Cardiac muscle cell (in vitro differentiated cells and primary cell): ENCODE measurements around the gene GEMIN5. TPM values are rescaled to one million over a fixed set of nuclear protein-coding genes. Genes with fewer than 3 reads are reported as not detected.

Experiments used
- DNase-seq, 2 donors: peaks; one replicate each; pipeline versions ENCODE4 v3.0.0 to v3.0.0-alpha.2; 2010 to 2017; ENCODE audit warnings: low read depth in 1 of 2, low spot score in 1 of 2
- H3K27ac ChIP-seq: fragments of 200-600 bp; sonication (generic); 2 replicates; pipeline ENCODE4 v1.5.1; 2016
- H3K27me3 ChIP-seq: fragments of 200-600 bp; sonication (generic); 2 replicates; pipeline ENCODE4 v1.6.0; 2016; ENCODE audit warnings: control low read depth
- H3K36me3 ChIP-seq: fragments of 200-600 bp; sonication (generic); 2 replicates; pipeline ENCODE4 v1.5.1; 2016; ENCODE audit warnings: control low read depth
- H3K4me1 ChIP-seq: fragments of 200-600 bp; sonication (generic); 2 replicates; pipeline ENCODE4 v1.8.1; 2017; ENCODE audit warnings: low read depth, mild to moderate bottlenecking, mixed run types
- H3K4me3 ChIP-seq: fragments of 200-600 bp; sonication (generic); 2 replicates; pipeline ENCODE4 v1.5.1; 2016; ENCODE audit warnings: mild to moderate bottlenecking
- H3K9me3 ChIP-seq: fragments of 200-600 bp; sonication (generic); 2 replicates; pipeline ENCODE4 v1.5.1; 2017; ENCODE audit warnings: low read depth, mild to moderate bottlenecking, control low read depth
- CTCF ChIP-seq: IDR thresholded peaks from 2 replicates; pipeline ENCODE4 v1.5.1; 2012; ENCODE audit warnings: low read depth, mild to moderate bottlenecking, low read length
- polyA plus RNA-seq: library from polyadenylated mRNA; unstranded; fragments of >200 nt; fragmentation: Nextera tagmentation; extraction: Ambion mirVana; gene quantifications from 2 replicates; pipeline ENCODE4 v1.2.1, GENCODE V29; 2016
- total RNA-seq: library from RNA; depleted of rRNA; stranded (reverse); fragments of >200 nt; gene quantifications from 2 replicates; pipeline ENCODE4 v1.2.3, GENCODE V29; 2016

Gene GEMIN5
- total and polyA plus RNA-seq, 2 experiments from 2014 or later: 10.8 to 17.4 TPM

GRCh38 chr5:154860765-154861164 is 77.2 kb downstream of the GEMIN5 start:
- Histone ChIP-seq H3K36me3 (peaks cover 9% of the 10 kb centered on the region), H3K27ac (no peak overlapping the region), H3K4me1 (peaks cover 6% of the 10 kb centered on the region), H3K27me3 (no peaks in the 10 kb centered on the region), H3K4me3 (no peak overlapping the region), H3K9me3 (no peaks in the 10 kb centered on the region)
- DNase-seq: no peak
- no peak for TF ChIP-seq CTCF

GRCh38 chr5:154860123-154860522 is 77.9 kb downstream of the GEMIN5 start:
- Histone ChIP-seq H3K27ac (no peak overlapping the region), H3K36me3 (peaks cover 5% of the 10 kb centered on the region), H3K27me3 (no peaks in the 10 kb centered on the region), H3K4me3 (peak overlapping the region; percentile 83), H3K4me1 (peaks cover 6% of the 10 kb centered on the region), H3K9me3 (no peaks in the 10 kb centered on the region)
- TF ChIP-seq CTCF: no peak
- peak in 1 of 2 donors; percentile 74 for DNase-seq

GRCh38 chr5:154858972-154859871 is 78.8 kb downstream of the GEMIN5 start:
- H3K4me3 ChIP-seq: peak overlapping the region; percentile 83
- no peak for TF ChIP-seq CTCF
- H3K4me1 ChIP-seq: peaks cover 6% of the 10 kb centered on the region
- H3K9me3 ChIP-seq: no peaks in the 10 kb centered on the region
- H3K27me3 ChIP-seq: no peaks in the 10 kb centered on the region
- H3K27ac ChIP-seq: peak overlapping the region; percentile 97
- no peaks in the 10 kb centered on the region for H3K36me3 ChIP-seq
- peak in 1 of 2 donors; percentile 9 for DNase-seq

- Histone ChIP-seq H3K27ac (peak within 1 kb of the TSS; percentile 97), H3K4me3 (peak within 1 kb of the TSS; percentile 83), H3K36me3 (no peaks in the 10 kb centered on the region), H3K4me1 (peaks cover 6% of the 10 kb centered on the region), H3K9me3 (no peaks in the 10 kb centered on the region), H3K27me3 (no peaks in the 10 kb centered on the region)
- peak; percentile 99 for DNase-seq
- TF ChIP-seq CTCF: peak; percentile 12
These were observed 79.6 kb downstream of the GEMIN5 start, which contains the start of gene CNOT8 for GRCh38 chr5:154858297-154858971. Gene CNOT8 (plus strand): TSS chr5:154858627. CDS start chr5:154863279, 4,652 bp downstream.

GRCh38 chr5:154857530-154858296 is 80.3 kb downstream of the GEMIN5 start:
- no peaks in the 10 kb centered on the region for H3K36me3 ChIP-seq
- H3K27me3 ChIP-seq: no peaks in the 10 kb centered on the region
- H3K27ac ChIP-seq: peak overlapping the region; percentile 97
- H3K4me1 ChIP-seq: peaks cover 6% of the 10 kb centered on the region
- TF ChIP-seq CTCF: peak; percentile 14
- DNase-seq: peak; percentile 96 to 97
- H3K9me3 ChIP-seq: no peaks in the 10 kb centered on the region
- peak overlapping the region; percentile 83 for H3K4me3 ChIP-seq
